HEK293 (cell line): ENCODE results near the gene TRIB2.

Experiments
- CTCF ChIA-PET: fragments of 350-600 bp; formaldehyde crosslinking; extraction: SDS; loops from one replicate; lab custom pipeline; 2021; ENCODE audit warnings: antibody characterized with exemption; lab: Yijun Ruan, JAX
- POLR2A ChIA-PET: fragments of 300-600 bp; formaldehyde crosslinking; extraction: SDS; loops from one replicate; lab custom pipeline; 2020; ENCODE audit warnings: antibody characterized with exemption, inconsistent platforms; lab: Yijun Ruan, JAX
- H3K27ac ChIP-seq: fragments of 200-500 bp; sonication (Bioruptor generic); 2 replicates; pipeline ENCODE4 v1.5.1; 2014; ENCODE audit warnings: low read depth, low read length, control low read depth, inconsistent platforms; ENCODE audit errors: extremely low read depth
- H3K36me3 ChIP-seq, 2 experiments: fragments of 200-500 bp in 1 of 2; sonication (Bioruptor generic) in 1 of 2; 1 replicate in 1 of 2; 2 replicates in 1 of 2; pipeline ENCODE4 v1.5.1; 2014 to 2017; ENCODE audit warnings: inconsistent platforms in 2 of 2, low read length in 2 of 2; ENCODE audit not compliant: control insufficient read depth in 2 of 2, insufficient read depth in 1 of 2
- H3K4me1 ChIP-seq: fragments of 200-500 bp; sonication (Bioruptor generic); 2 replicates; pipeline ENCODE4 v1.5.1; 2014; ENCODE audit warnings: mild to moderate bottlenecking, low read length, inconsistent platforms; ENCODE audit not compliant: control insufficient read depth, insufficient read depth
- H3K4me3 ChIP-seq: 2 replicates; pipeline ENCODE4 v1.5.1; 2011; ENCODE audit warnings: low read depth, mild to moderate bottlenecking, control low read depth, low read length, moderate library complexity
- H3K9me3 ChIP-seq: fragments of 200-500 bp; sonication (Bioruptor generic); 2 replicates; pipeline ENCODE4 v1.5.1; 2014; ENCODE audit warnings: low read depth, low read length, inconsistent platforms; ENCODE audit not compliant: control insufficient read depth, insufficient read depth
- GLIS1 ChIP-seq: fragments of 450-650 bp; formaldehyde crosslinking; IDR thresholded peaks from 2 replicates; pipeline ENCODE4 v1.5.1; 2016; ENCODE audit warnings: missing biosample characterization, missing genetic modification characterization
- KLF1 ChIP-seq: fragments of 450-650 bp; formaldehyde crosslinking; IDR thresholded peaks from 2 replicates; pipeline ENCODE4 v1.5.1; 2016; ENCODE audit warnings: missing biosample characterization, missing genetic modification characterization
- KLF17 ChIP-seq: fragments of 450-650 bp; formaldehyde crosslinking; IDR thresholded peaks from 2 replicates; pipeline ENCODE4 v1.5.1; 2016; ENCODE audit warnings: missing biosample characterization, missing genetic modification characterization
- SP2 ChIP-seq: fragments of 450-650 bp; formaldehyde crosslinking; IDR thresholded peaks from 2 replicates; pipeline ENCODE4 v1.5.1; 2016; ENCODE audit warnings: missing biosample characterization, missing genetic modification characterization
- TRIM28 ChIP-seq: IDR thresholded peaks from 2 replicates; pipeline ENCODE4 v1.6.1; 2011; ENCODE audit warnings: low read length, control low read depth, borderline replicate concordance
- ZBTB44 ChIP-seq: fragments of 450-650 bp; IDR thresholded peaks from 2 replicates; pipeline ENCODE4 v1.5.1; 2018; ENCODE audit warnings: missing biosample characterization, mild to moderate bottlenecking, missing genetic modification characterization
- ZFP41 ChIP-seq: fragments of 450-650 bp; formaldehyde crosslinking; IDR thresholded peaks from 2 replicates; pipeline ENCODE4 v1.5.1; 2016; ENCODE audit warnings: missing biosample characterization, missing genetic modification characterization, borderline replicate concordance
- ZIC2 ChIP-seq: fragments of 450-650 bp; formaldehyde crosslinking; IDR thresholded peaks from 2 replicates; pipeline ENCODE4 v1.5.1; 2016; ENCODE audit warnings: missing biosample characterization, missing genetic modification characterization
- ZNF132 ChIP-seq: fragments of 450-650 bp; formaldehyde crosslinking; IDR thresholded peaks from 2 replicates; pipeline ENCODE4 v1.5.1; 2017; ENCODE audit warnings: missing biosample characterization, missing genetic modification characterization, borderline replicate concordance
- ZNF140 ChIP-seq: fragments of 450-650 bp; formaldehyde crosslinking; IDR thresholded peaks from 2 replicates; pipeline ENCODE4 v1.5.1; 2016; ENCODE audit warnings: missing biosample characterization, missing genetic modification characterization
- ZNF202 ChIP-seq: fragments of 450-650 bp; formaldehyde crosslinking; IDR thresholded peaks from 2 replicates; pipeline ENCODE4 v1.5.1; 2016; ENCODE audit warnings: missing biosample characterization, missing genetic modification characterization, borderline replicate concordance
- ZNF37A ChIP-seq: fragments of 450-650 bp; IDR thresholded peaks from 2 replicates; pipeline ENCODE4 v1.5.1; 2018; ENCODE audit warnings: missing biosample characterization, missing genetic modification characterization
- ZNF404 ChIP-seq: fragments of 450-650 bp; formaldehyde crosslinking; IDR thresholded peaks from 2 replicates; pipeline ENCODE4 v1.5.1; 2017; ENCODE audit warnings: missing biosample characterization, missing genetic modification characterization
- ZNF426 ChIP-seq: fragments of 450-650 bp; formaldehyde crosslinking; IDR thresholded peaks from 2 replicates; pipeline ENCODE4 v1.5.1; 2017; ENCODE audit warnings: missing biosample characterization, missing genetic modification characterization, mild to moderate bottlenecking, inconsistent platforms, moderate library complexity
- ZNF707 ChIP-seq: fragments of 450-650 bp; formaldehyde crosslinking; IDR thresholded peaks from 2 replicates; pipeline ENCODE4 v1.5.1; 2016; ENCODE audit warnings: missing biosample characterization, missing genetic modification characterization
- ZNF785 ChIP-seq: fragments of 450-650 bp; formaldehyde crosslinking; IDR thresholded peaks from 2 replicates; pipeline ENCODE4 v1.5.1; 2016; ENCODE audit warnings: missing biosample characterization, missing genetic modification characterization
- ZNF791 ChIP-seq: fragments of 450-650 bp; formaldehyde crosslinking; IDR thresholded peaks from 2 replicates; pipeline ENCODE4 v1.5.1; 2016; ENCODE audit warnings: missing biosample characterization, missing genetic modification characterization
- ZSCAN18 ChIP-seq: fragments of 450-650 bp; formaldehyde crosslinking; IDR thresholded peaks from 2 replicates; pipeline ENCODE4 v1.5.1; 2016; ENCODE audit warnings: missing biosample characterization, missing genetic modification characterization
- TF ChIP-seq, protein P1 (sequence below): fragments of 450-650 bp; formaldehyde crosslinking; optimal IDR thresholded peaks from 2 replicates; pipeline ENCODE3; 2016; ENCODE audit warnings: missing biosample characterization, mild to moderate bottlenecking, missing genetic modification characterization
- TF ChIP-seq, protein P2 (sequence below): fragments of 450-650 bp; formaldehyde crosslinking; IDR thresholded peaks from 2 replicates; pipeline ENCODE4 v1.5.1; 2016; ENCODE audit warnings: missing biosample characterization, missing genetic modification characterization, low read depth
- TF ChIP-seq, protein P3 (sequence below): fragments of 450-650 bp; formaldehyde crosslinking; IDR thresholded peaks from 2 replicates; pipeline ENCODE4 v1.5.1; 2017; ENCODE audit warnings: missing biosample characterization, missing genetic modification characterization
- TF ChIP-seq, protein P4 (sequence below): fragments of 450-650 bp; formaldehyde crosslinking; IDR thresholded peaks from 2 replicates; pipeline ENCODE4 v1.5.1; 2016; ENCODE audit warnings: missing biosample characterization, missing genetic modification characterization

TRIB2 gene

DNA sequence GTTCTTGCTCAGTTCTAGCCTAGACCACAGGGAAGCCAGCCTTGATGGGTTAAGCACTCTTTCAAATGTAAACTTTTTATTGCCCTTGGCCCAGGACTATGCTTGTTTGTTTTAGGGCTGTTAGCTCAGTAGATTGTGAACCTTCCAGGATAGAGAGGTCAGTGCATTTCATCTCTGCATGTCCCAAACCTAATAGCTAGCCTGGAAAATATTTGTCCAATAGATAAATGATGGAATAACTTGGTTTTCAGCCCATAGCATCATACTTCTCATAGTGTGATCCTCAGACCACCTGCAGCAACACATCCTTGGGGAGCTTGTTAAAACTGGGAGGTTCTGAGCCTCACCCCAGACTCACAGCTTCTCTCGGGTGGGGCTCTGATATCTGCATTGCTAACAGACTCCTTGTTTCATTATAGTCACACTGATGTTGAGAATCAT lies 59.8 kb downstream of the TRIB2 start:
- H3K36me3 ChIP-seq, result no peaks in the 10 kb centered on the region
- CTCF ChIA-PET, result interaction anchor here (0.7 kb wide), 1 partner anchor 836 kb away, joined by 3 read pairs; no protein-coding TSS in a partner anchor
- H3K4me3 ChIP-seq, result no peak overlapping the region
- TF ChIP-seq TRIM28 (no peak), ZNF140 (tag by site-specific recombination) (no peak), ZNF404 (tag by site-specific recombination) (no peak), ZNF791 (tag by site-specific recombination) (no peak), ZIC2 (tag by site-specific recombination) (peak; percentile 42), KLF17 (no peak), ZFP41 (no peak)
- TF ChIP-seq, protein P1, sequence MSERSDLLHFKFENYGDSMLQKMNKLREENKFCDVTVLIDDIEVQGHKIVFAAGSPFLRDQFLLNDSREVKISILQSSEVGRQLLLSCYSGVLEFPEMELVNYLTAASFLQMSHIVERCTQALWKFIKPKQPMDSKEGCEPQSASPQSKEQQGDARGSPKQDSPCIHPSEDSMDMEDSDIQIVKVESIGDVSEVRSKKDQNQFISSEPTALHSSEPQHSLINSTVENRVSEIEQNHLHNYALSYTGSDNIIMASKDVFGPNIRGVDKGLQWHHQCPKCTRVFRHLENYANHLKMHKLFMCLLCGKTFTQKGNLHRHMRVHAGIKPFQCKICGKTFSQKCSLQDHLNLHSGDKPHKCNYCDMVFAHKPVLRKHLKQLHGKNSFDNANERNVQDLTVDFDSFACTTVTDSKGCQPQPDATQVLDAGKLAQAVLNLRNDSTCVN (tag by site-specific recombination), result no peak
- no peaks in the 10 kb centered on the region for H3K9me3 ChIP-seq
- no peak overlapping the region for H3K27ac ChIP-seq
- POLR2A ChIA-PET, result no interaction called here
- H3K4me1 ChIP-seq, result no peaks in the 10 kb centered on the region; the same call in 1 of the 2 replicates

GRCh38 chr2:12778369-12778768 lies 61.6 kb downstream of the TRIB2 start:
- H3K4me1 ChIP-seq, result peaks cover 2% of the 10 kb centered on the region; the same call in 1 of the 2 replicates
- TF ChIP-seq, protein P2, sequence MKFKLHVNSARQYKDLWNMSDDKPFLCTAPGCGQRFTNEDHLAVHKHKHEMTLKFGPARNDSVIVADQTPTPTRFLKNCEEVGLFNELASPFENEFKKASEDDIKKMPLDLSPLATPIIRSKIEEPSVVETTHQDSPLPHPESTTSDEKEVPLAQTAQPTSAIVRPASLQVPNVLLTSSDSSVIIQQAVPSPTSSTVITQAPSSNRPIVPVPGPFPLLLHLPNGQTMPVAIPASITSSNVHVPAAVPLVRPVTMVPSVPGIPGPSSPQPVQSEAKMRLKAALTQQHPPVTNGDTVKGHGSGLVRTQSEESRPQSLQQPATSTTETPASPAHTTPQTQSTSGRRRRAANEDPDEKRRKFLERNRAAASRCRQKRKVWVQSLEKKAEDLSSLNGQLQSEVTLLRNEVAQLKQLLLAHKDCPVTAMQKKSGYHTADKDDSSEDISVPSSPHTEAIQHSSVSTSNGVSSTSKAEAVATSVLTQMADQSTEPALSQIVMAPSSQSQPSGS (tag by site-specific recombination), result no peak
- TF ChIP-seq ZNF785 (tag by site-specific recombination) (no peak), KLF1 (tag by site-specific recombination) (no peak), ZNF202 (tag by site-specific recombination) (no peak), SP2 (no peak), ZSCAN18 (tag by site-specific recombination) (no peak), ZNF707 (tag by site-specific recombination) (no peak), ZFP41 (no peak), GLIS1 (tag by site-specific recombination) (no peak), ZNF426 (tag by site-specific recombination) (no peak), ZNF132 (tag by site-specific recombination) (no peak), ZNF37A (tag by site-specific recombination) (no peak), ZBTB44 (no peak)
- TF ChIP-seq, protein P3, sequence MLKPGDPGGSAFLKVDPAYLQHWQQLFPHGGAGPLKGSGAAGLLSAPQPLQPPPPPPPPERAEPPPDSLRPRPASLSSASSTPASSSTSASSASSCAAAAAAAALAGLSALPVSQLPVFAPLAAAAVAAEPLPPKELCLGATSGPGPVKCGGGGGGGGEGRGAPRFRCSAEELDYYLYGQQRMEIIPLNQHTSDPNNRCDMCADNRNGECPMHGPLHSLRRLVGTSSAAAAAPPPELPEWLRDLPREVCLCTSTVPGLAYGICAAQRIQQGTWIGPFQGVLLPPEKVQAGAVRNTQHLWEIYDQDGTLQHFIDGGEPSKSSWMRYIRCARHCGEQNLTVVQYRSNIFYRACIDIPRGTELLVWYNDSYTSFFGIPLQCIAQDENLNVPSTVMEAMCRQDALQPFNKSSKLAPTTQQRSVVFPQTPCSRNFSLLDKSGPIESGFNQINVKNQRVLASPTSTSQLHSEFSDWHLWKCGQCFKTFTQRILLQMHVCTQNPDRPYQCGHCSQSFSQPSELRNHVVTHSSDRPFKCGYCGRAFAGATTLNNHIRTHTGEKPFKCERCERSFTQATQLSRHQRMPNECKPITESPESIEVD (tag by site-specific recombination), result no peak
- TF ChIP-seq, protein P4, sequence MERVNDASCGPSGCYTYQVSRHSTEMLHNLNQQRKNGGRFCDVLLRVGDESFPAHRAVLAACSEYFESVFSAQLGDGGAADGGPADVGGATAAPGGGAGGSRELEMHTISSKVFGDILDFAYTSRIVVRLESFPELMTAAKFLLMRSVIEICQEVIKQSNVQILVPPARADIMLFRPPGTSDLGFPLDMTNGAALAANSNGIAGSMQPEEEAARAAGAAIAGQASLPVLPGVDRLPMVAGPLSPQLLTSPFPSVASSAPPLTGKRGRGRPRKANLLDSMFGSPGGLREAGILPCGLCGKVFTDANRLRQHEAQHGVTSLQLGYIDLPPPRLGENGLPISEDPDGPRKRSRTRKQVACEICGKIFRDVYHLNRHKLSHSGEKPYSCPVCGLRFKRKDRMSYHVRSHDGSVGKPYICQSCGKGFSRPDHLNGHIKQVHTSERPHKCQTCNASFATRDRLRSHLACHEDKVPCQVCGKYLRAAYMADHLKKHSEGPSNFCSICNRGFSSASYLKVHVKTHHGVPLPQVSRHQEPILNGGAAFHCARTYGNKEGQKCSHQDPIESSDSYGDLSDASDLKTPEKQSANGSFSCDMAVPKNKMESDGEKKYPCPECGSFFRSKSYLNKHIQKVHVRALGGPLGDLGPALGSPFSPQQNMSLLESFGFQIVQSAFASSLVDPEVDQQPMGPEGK, result no peak
- TF ChIP-seq, all 188 proteins: peak for 0
- Histone ChIP-seq H3K9me3 (no peaks in the 10 kb centered on the region), H3K27ac (no peak overlapping the region), H3K4me3 (no peak overlapping the region), H3K36me3 (no peaks in the 10 kb centered on the region)
- ChIA-PET POLR2A (no interaction called here), CTCF (interaction anchor here (0.8 kb wide), 1 partner anchor 228 kb away, joined by 3 read pairs; no protein-coding TSS in a partner anchor)
